HepG2 (cell line): ENCODE results near the gene NAGS. TPM values are rescaled to one million over a fixed set of nuclear protein-coding genes. Genes with fewer than 3 reads are reported as not detected.

Experiments used
- ATAC-seq: fragments of 200-7000 bp; cut with Tn5 transposase; 3 replicates; pipeline ENCODE4 v1.9.1; 2020; ENCODE audit warnings: mild to moderate bottlenecking, moderate library complexity
- BruUV-seq: library from RNA; stranded (reverse); fragments of 400-500 nt; replicated peaks from 2 replicates; lab custom pipeline; 2021; lab: Mats Ljungman, UMichigan
- CTCF ChIA-PET: fragments of 300-600 bp; formaldehyde crosslinking; extraction: SDS; loops from one replicate; lab custom pipeline; 2021; ENCODE audit warnings: low total read pairs, inconsistent platforms, low intra/inter-chr PET ratio; lab: Yijun Ruan, JAX
- POLR2A ChIA-PET: fragments of 350-600 bp; sonication (Branson Sonifier 250); formaldehyde crosslinking; loops from one replicate; lab custom pipeline; 2020; ENCODE audit warnings: antibody characterized with exemption, inconsistent platforms; lab: Yijun Ruan, JAX
- DNase-seq: peaks from one replicate; pipeline ENCODE4 v3.0.0-alpha.2; 2015; ENCODE audit warnings: low spot score
- FAIRE-seq: peaks from 3 replicates; lab custom pipeline; 2011; peaks lifted over from hg19 to GRCh38; lab: Jason Lieb, UNC
- H2AFZ ChIP-seq: one replicate; pipeline ENCODE4 v1.6.1; 2011; ENCODE audit warnings: low read length, inconsistent platforms
- H3K27ac ChIP-seq: fragments of 300-600 bp; 3 replicates; pipeline ENCODE4 v1.8.0; 2011; ENCODE audit warnings: mixed run types, mild to moderate bottlenecking, mixed read lengths, low read length, inconsistent platforms; ENCODE audit not compliant: insufficient read depth; ENCODE audit errors: extremely low read length
- H3K27me3 ChIP-seq, 2 experiments: fragments of 200-600 bp in 1 of 2; 2 replicates in 1 of 2; 3 replicates in 1 of 2; pipeline versions ENCODE4 v1.6.0 to v1.8.0; 2011; ENCODE audit warnings: low read length in 2 of 2, mild to moderate bottlenecking in 2 of 2, moderate library complexity in 2 of 2, inconsistent platforms in 1 of 2; ENCODE audit not compliant: insufficient read depth in 2 of 2, control insufficient read depth in 1 of 2
- H3K36me3 ChIP-seq, 2 experiments: fragments of 200-600 bp in 1 of 2; replicated peaks in 1 of 2; 2 replicates in 1 of 2; 3 replicates in 1 of 2; pipeline versions ENCODE4 v1.5.1 to v1.8.0; 2011; ENCODE audit warnings: low read length in 2 of 2, inconsistent platforms in 1 of 2; ENCODE audit not compliant: insufficient read depth in 2 of 2, control insufficient read depth in 1 of 2
- H3K4me1 ChIP-seq: 2 replicates; pipeline ENCODE4 v1.5.1; 2012; ENCODE audit warnings: low read length, inconsistent platforms; ENCODE audit not compliant: insufficient read depth
- H3K4me2 ChIP-seq: 2 replicates; pipeline ENCODE4 v1.6.0; 2011; ENCODE audit warnings: low read depth, low read length, inconsistent platforms
- H3K4me3 ChIP-seq, 3 experiments: fragments of 200-600 bp in 1 of 3; sonication (generic), shearing (Covaris generic) in 1 of 3; replicated peaks in 1 of 3; 2 replicates each; pipeline ENCODE4 v1.5.1; 2011 to 2016; ENCODE audit warnings: low read length in 3 of 3, inconsistent platforms in 2 of 3, low read depth in 2 of 3, mild to moderate bottlenecking in 2 of 3, control low read depth in 1 of 3, mixed read lengths in 1 of 3; ENCODE audit not compliant: insufficient read depth in 1 of 3
- H3K79me2 ChIP-seq: one replicate; pipeline ENCODE4 v1.6.1; 2011; ENCODE audit warnings: low read length, inconsistent platforms; ENCODE audit not compliant: insufficient read depth
- H3K9ac ChIP-seq: 2 replicates; pipeline ENCODE4 v1.6.0; 2011; ENCODE audit warnings: mild to moderate bottlenecking, low read depth, low read length, inconsistent platforms; ENCODE audit not compliant: insufficient read depth
- H3K9me3 ChIP-seq: 2 replicates; pipeline ENCODE4 v1.5.1; 2012; ENCODE audit warnings: mild to moderate bottlenecking, low read length
- H4K20me1 ChIP-seq: 2 replicates; pipeline ENCODE4 v1.6.0; 2011; ENCODE audit warnings: inconsistent platforms, mild to moderate bottlenecking, low read length, moderate library complexity; ENCODE audit not compliant: insufficient read depth
- EEA1 ChIP-seq: sonication (generic); formaldehyde crosslinking; IDR thresholded peaks from 2 replicates; pipeline ENCODE4 v1.5.1; 2020; ENCODE audit warnings: mild to moderate bottlenecking, missing genetic modification reagents, borderline replicate concordance
- FOXP1 ChIP-seq, 2 experiments: fragments of 450-650 bp in 1 of 2; IDR thresholded peaks; 2 replicates each; pipeline ENCODE4 v1.6.1; 2017 to 2018; ENCODE audit warnings: antibody characterized with exemption in 1 of 2
- SETDB1 ChIP-seq: sonication (generic); formaldehyde crosslinking; IDR thresholded peaks from 2 replicates; pipeline ENCODE4 v1.5.1; 2020; ENCODE audit warnings: missing genetic modification reagents, mild to moderate bottlenecking, borderline replicate concordance
- TAF15 ChIP-seq: fragments of 200-400 bp; formaldehyde crosslinking; IDR thresholded peaks from one replicate; pipeline ENCODE4 v1.6.1; 2018; ENCODE audit warnings: mild to moderate bottlenecking, low read depth, low read length; ENCODE audit not compliant: poor library complexity, severe bottlenecking
- U2AF1 ChIP-seq: fragments of 200-400 bp; formaldehyde crosslinking; optimal IDR thresholded peaks from 2 replicates; pipeline ENCODE3; 2017; ENCODE audit warnings: mild to moderate bottlenecking, low read depth, low read length
- ZBTB38 ChIP-seq: sonication (generic); formaldehyde crosslinking; IDR thresholded peaks from 2 replicates; pipeline ENCODE4 v1.5.1; 2020; ENCODE audit warnings: mild to moderate bottlenecking, missing genetic modification reagents
- ZFYVE20 ChIP-seq: sonication (generic); formaldehyde crosslinking; IDR thresholded peaks from 2 replicates; pipeline ENCODE4 v1.8.0; 2023; ENCODE audit warnings: low read depth, mild to moderate bottlenecking, moderate library complexity, missing genetic modification reagents, borderline replicate concordance
- ZNF547 ChIP-seq: sonication (generic); formaldehyde crosslinking; IDR thresholded peaks from 2 replicates; pipeline ENCODE4 v1.5.1; 2020; ENCODE audit warnings: mild to moderate bottlenecking, missing genetic modification reagents
- WGBS: methylation state at CpG from one replicate; pipeline ENCODE4 v1.1.6; 2017; ENCODE audit warnings: low lambda C conversion rate; 5-methylcytosine and 5-hydroxymethylcytosine counted together
- in situ Hi-C: cut with HindIII; loops from 2 replicates; pipeline ENCODE4 v1.10.0; 2017; ENCODE audit warnings: low pct_unique_long_range_greater_than_20kb; ENCODE audit not compliant: extremely low pct_ligation_motif_present
- intact Hi-C: fragments of 100-400 bp; cut with micrococcal nuclease; formaldehyde crosslinking; loops from one replicate; pipeline ENCODE4 v1.10.0; 2022; ENCODE audit not compliant: unreplicated experiment
- polyA plus RNA-seq, 8 experiments: library from polyadenylated mRNA; depleted of rRNA in 3 of 8; stranded (reverse) in 7 of 8; unstranded in 1 of 8; fragments of >200 nt; fragmentation: Illumina TruSeq in 4 of 8; extraction: Trizol in 4 of 8; gene quantifications; 2 replicates each; pipeline versions ENCODE4 v1.2.1 to v1.2.3, GENCODE V29; 2011 to 2016; ENCODE audit warnings: low read depth in 4 of 8, missing spikeins in 1 of 8, mixed read lengths in 1 of 8; ENCODE audit not compliant: insufficient read depth in 1 of 8
- total RNA-seq, 5 experiments: library from RNA; depleted of rRNA; stranded (reverse); fragments of >200 nt; fragmentation: Illumina TruSeq; extraction: Trizol; gene quantifications; 2 replicates each; pipeline ENCODE4 v1.2.3, GENCODE V29; 2016; ENCODE audit warnings: low read depth in 1 of 5
- TF ChIP-seq, protein P1 (sequence below): IDR thresholded peaks from 2 replicates; pipeline ENCODE4 v1.6.1; 2016; ENCODE audit warnings: low read depth, missing genetic modification reagents, missing compliant biosample characterization
- TF ChIP-seq, protein P2 (sequence below): sonication (generic); formaldehyde crosslinking; IDR thresholded peaks from 2 replicates; pipeline ENCODE4 v1.4.0; 2020; ENCODE audit warnings: missing genetic modification reagents
- TF ChIP-seq, protein P3 (sequence below): sonication (generic); IDR thresholded peaks from 2 replicates; pipeline ENCODE4 v1.6.1; 2016; ENCODE audit warnings: low read depth, borderline replicate concordance
- TF ChIP-seq, protein P4 (sequence below): fragments of 450-650 bp; IDR thresholded peaks from 2 replicates; pipeline ENCODE4 v1.6.1; 2016

Gene NAGS
- total and polyA plus RNA-seq, 2 of the 13 experiments (the other 11 are each of a cell fraction or from before 2014, with no cell fraction given): 4.3 to 5.1 TPM

DNA sequence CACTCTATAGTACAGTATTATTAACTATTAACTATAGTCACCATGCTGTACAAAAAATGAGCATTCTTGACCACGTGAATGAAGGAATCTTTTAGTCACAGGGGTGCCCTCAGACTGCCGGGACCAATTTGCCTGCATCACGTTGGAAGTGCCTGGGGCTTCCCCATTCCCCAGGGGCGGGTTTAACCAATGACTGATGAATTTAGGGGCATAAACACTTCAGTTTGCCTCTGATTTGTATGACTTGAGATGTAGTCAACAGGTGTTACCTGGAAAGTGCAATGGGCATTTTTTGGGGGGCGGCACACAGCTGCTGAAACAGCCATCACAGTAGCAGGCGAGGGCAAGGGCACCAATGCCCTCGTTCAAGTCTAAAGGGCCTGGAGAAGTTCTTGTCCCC, 41.9 kb upstream of the NAGS start (continued):
- TF ChIP-seq, protein P1, sequence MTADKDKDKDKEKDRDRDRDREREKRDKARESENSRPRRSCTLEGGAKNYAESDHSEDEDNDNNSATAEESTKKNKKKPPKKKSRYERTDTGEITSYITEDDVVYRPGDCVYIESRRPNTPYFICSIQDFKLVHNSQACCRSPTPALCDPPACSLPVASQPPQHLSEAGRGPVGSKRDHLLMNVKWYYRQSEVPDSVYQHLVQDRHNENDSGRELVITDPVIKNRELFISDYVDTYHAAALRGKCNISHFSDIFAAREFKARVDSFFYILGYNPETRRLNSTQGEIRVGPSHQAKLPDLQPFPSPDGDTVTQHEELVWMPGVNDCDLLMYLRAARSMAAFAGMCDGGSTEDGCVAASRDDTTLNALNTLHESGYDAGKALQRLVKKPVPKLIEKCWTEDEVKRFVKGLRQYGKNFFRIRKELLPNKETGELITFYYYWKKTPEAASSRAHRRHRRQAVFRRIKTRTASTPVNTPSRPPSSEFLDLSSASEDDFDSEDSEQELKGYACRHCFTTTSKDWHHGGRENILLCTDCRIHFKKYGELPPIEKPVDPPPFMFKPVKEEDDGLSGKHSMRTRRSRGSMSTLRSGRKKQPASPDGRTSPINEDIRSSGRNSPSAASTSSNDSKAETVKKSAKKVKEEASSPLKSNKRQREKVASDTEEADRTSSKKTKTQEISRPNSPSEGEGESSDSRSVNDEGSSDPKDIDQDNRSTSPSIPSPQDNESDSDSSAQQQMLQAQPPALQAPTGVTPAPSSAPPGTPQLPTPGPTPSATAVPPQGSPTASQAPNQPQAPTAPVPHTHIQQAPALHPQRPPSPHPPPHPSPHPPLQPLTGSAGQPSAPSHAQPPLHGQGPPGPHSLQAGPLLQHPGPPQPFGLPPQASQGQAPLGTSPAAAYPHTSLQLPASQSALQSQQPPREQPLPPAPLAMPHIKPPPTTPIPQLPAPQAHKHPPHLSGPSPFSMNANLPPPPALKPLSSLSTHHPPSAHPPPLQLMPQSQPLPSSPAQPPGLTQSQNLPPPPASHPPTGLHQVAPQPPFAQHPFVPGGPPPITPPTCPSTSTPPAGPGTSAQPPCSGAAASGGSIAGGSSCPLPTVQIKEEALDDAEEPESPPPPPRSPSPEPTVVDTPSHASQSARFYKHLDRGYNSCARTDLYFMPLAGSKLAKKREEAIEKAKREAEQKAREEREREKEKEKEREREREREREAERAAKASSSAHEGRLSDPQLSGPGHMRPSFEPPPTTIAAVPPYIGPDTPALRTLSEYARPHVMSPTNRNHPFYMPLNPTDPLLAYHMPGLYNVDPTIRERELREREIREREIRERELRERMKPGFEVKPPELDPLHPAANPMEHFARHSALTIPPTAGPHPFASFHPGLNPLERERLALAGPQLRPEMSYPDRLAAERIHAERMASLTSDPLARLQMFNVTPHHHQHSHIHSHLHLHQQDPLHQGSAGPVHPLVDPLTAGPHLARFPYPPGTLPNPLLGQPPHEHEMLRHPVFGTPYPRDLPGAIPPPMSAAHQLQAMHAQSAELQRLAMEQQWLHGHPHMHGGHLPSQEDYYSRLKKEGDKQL (CRISPR knock-in tag): no peak
- TF ChIP-seq, protein P2, sequence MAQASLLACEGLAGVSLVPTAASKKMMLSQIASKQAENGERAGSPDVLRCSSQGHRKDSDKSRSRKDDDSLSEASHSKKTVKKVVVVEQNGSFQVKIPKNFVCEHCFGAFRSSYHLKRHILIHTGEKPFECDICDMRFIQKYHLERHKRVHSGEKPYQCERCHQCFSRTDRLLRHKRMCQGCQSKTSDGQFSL (CRISPR knock-in tag): no peak
- no peak for TF ChIP-seq ZNF547 (CRISPR knock-in tag)
- TF ChIP-seq EEA1 (CRISPR knock-in tag): no peak
- TF ChIP-seq TAF15: no peak
- no peak for TF ChIP-seq FOXP1 (IDR thresholded peaks at IDR 0.05)
- no peak for TF ChIP-seq FOXP1 (CRISPR knock-in tag; IDR thresholded peaks at IDR 0.05)

DNA sequence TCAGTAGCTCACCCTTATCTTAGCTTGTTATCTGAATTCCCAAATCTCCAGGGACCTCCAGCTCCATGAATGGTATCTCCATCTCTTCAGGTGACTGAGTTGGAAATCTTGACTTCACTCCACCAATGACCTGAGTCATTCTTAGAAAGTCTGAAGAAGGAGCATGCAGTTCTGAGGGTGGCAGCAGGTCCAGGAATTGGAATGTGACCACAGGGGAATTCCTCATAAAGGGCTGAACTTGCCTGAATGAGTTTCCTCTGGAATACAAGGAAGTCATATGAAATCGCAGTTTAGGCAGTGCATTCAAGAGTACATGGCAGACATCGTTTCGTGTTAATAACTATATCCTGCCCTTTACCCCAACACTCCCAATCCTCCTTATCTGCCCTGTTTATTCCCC, 38.1 kb upstream of the NAGS start:
- Histone ChIP-seq H3K9ac (no peak overlapping the region), H3K27me3 (peaks cover 5 to 45% of the 10 kb centered on the region in 2 experiments), H3K4me3 (no peak overlapping the region), H3K79me2 (no peaks in the 10 kb centered on the region), H3K4me2 (no peak overlapping the region), H4K20me1 (no peaks in the 10 kb centered on the region), H3K9me3 (no peaks in the 10 kb centered on the region), H3K27ac (no peak overlapping the region), H2AFZ (no peak overlapping the region), H3K4me1 (peaks cover 38% of the 10 kb centered on the region), H3K36me3 (no peaks in the 10 kb centered on the region)
- FAIRE-seq (no peak), DNase-seq (no peak), ATAC-seq (no peak)
- ChIA-PET POLR2A (no interaction called here), CTCF (no interaction called here)
- intact Hi-C loops: no loop called here
- no TSS peak for BruUV-seq
- WGBS: 43% methylated on average over 3 of the region's 3 CpGs
- in situ Hi-C loops: no loop called here
- TF ChIP-seq ZBTB38 (CRISPR knock-in tag) (no peak), U2AF1 (no peak), SETDB1 (CRISPR knock-in tag) (no peak), ZFYVE20 (CRISPR knock-in tag) (no peak)
- TF ChIP-seq, protein P3, sequence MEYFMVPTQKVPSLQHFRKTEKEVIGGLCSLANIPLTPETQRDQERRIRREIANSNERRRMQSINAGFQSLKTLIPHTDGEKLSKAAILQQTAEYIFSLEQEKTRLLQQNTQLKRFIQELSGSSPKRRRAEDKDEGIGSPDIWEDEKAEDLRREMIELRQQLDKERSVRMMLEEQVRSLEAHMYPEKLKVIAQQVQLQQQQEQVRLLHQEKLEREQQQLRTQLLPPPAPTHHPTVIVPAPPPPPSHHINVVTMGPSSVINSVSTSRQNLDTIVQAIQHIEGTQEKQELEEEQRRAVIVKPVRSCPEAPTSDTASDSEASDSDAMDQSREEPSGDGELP: no peak
- TF ChIP-seq, protein P4, sequence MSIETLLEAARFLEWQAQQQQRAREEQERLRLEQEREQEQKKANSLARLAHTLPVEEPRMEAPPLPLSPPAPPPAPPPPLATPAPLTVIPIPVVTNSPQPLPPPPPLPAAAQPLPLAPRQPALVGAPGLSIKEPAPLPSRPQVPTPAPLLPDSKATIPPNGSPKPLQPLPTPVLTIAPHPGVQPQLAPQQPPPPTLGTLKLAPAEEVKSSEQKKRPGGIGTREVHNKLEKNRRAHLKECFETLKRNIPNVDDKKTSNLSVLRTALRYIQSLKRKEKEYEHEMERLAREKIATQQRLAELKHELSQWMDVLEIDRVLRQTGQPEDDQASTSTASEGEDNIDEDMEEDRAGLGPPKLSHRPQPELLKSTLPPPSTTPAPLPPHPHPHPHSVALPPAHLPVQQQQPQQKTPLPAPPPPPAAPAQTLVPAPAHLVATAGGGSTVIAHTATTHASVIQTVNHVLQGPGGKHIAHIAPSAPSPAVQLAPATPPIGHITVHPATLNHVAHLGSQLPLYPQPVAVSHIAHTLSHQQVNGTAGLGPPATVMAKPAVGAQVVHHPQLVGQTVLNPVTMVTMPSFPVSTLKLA: no peak
